Activated CD8-positive, alpha-beta T cell treated with anti-CD3 and anti-CD28 coated beads, Interleukin-2, amount 10 ng/mL, durations not matched to agents 7 days and 5 days (primary cell): ENCODE results near the gene TRIM37. TPM values are rescaled to one million over a fixed set of nuclear protein-coding genes. Genes with fewer than 3 reads are reported as not detected.
A peak's percentile ranks its signal among the peaks of the same experiment; 100 is the strongest.

Experiments used
- ATAC-seq: fragments of 150-1000 bp; cut with Tn5 transposase; one replicate; pipeline ENCODE4 v1.10.0; 2021; ENCODE audit warnings: moderate library complexity
- CTCF ChIA-PET: fragments of 350-600 bp; sonication (Branson Sonifier 250); formaldehyde crosslinking; loops from one replicate; lab custom pipeline; 2021; ENCODE audit warnings: antibody characterized with exemption; lab: Charles Lee
- POLR2A ChIA-PET: fragments of 350-600 bp; sonication (Branson Sonifier 250); formaldehyde crosslinking; loops from one replicate; lab custom pipeline; 2021; ENCODE audit warnings: antibody characterized with exemption; lab: Charles Lee
- DNase-seq: peaks from one replicate; pipeline ENCODE4 v3.0.0-alpha.2; 2020
- H3K27ac Mint-ChIP-seq: one replicate; pipeline ENCODE4 v1.8.0; 2021; ENCODE audit warnings: mild to moderate bottlenecking, mixed read lengths
- H3K27me3 Mint-ChIP-seq: one replicate; pipeline ENCODE4 v1.8.0; 2021; ENCODE audit warnings: low read depth, mixed read lengths
- H3K36me3 Mint-ChIP-seq: one replicate; pipeline ENCODE4 v1.8.0; 2021; ENCODE audit warnings: low read depth, mixed read lengths
- H3K4me1 Mint-ChIP-seq: one replicate; pipeline ENCODE4 v1.8.0; 2021; ENCODE audit warnings: low read depth, mixed read lengths
- H3K4me3 Mint-ChIP-seq: one replicate; pipeline ENCODE4 v1.8.0; 2021; ENCODE audit warnings: mild to moderate bottlenecking, mixed read lengths
- H3K9me3 Mint-ChIP-seq: one replicate; pipeline ENCODE4 v1.8.0; 2022; ENCODE audit warnings: mixed read lengths; ENCODE audit not compliant: insufficient read depth
- total RNA-seq, 2 experiments: library from RNA; stranded (reverse); gene quantifications; one replicate each; pipeline ENCODE4 v1.2.3, GENCODE V29; 2021

Gene TRIM37
- total RNA-seq, 2 experiments from 2014 or later = 25.4 to 28.8 TPM

- no peaks in the 10 kb centered on the region for H3K9me3 Mint-ChIP-seq
- no peaks in the 10 kb centered on the region for H3K27me3 Mint-ChIP-seq
- no peak overlapping the region for H3K4me3 Mint-ChIP-seq
- H3K36me3 Mint-ChIP-seq = peaks cover 32% of the 10 kb centered on the region
- DNase-seq (no peak), ATAC-seq (no peak)
- H3K4me1 Mint-ChIP-seq = peaks cover 28% of the 10 kb centered on the region
- CTCF ChIA-PET = interaction anchor here (1.0 to 5.5 kb wide), 5 partner anchors 9 to 484 kb away, joined by 3 to 36 read pairs (median 20); no protein-coding TSS in a partner anchor
- H3K27ac Mint-ChIP-seq = no peak overlapping the region
- POLR2A ChIA-PET = interaction anchor here (1.3 kb wide), 1 partner anchor 371 kb away, joined by 5 read pairs; no protein-coding TSS in a partner anchor
Measured at GRCh38 chr17:59002848-59003247, 103.8 kb downstream of the TRIM37 start.

GRCh38 chr17:59002126-59002525 is 104.6 kb downstream of the TRIM37 start:
- Mint-ChIP-seq H3K4me3 (peak overlapping the region; percentile 3), H3K36me3 (peaks cover 34% of the 10 kb centered on the region), H3K27ac (peak overlapping the region; percentile 98), H3K4me1 (peaks cover 28% of the 10 kb centered on the region), H3K27me3 (no peaks in the 10 kb centered on the region), H3K9me3 (no peaks in the 10 kb centered on the region)
- ATAC-seq (no peak), DNase-seq (no peak)
- CTCF ChIA-PET = interaction anchor here (2.1 to 5.5 kb wide), 4 partner anchors 292 to 483 kb away, joined by 7 to 36 read pairs (median 26); no protein-coding TSS in a partner anchor
- POLR2A ChIA-PET = interaction anchor here (0.9 to 1.3 kb wide), 2 partner anchors 344 to 370 kb away, joined by 3 to 5 read pairs; no protein-coding TSS in a partner anchor

DNA sequence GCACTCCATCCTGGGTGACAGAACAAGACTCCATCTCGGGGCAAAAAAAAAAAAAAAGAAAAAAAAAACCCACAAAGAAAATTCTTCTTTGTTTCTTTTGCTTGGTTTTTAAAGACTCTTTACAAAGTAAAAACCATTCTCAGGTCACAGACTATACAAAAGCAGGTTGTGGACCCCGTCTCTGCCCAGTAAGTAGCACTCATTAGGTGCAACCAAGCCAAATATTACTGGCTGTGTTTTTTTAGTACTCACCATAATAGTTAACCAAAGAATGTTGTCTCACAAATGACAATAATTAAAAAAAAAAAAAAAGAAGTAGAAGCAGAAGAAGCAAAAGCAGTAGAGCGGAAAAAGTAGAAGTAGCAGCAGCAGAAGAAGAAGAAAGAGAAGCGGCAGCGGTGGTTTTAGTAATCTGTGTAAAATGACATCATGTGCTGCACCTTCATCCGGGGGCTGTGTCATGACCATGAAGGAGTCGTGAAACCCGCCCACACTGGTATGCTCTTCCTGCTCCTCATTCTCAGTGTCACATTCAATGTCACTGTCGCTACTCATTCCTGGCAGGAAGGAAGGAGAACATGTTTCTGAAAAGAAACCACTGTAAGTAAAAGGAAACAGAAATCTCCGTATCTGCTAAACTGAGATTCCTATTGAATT is 105.4 kb downstream of the TRIM37 start:
- H3K27me3 Mint-ChIP-seq = no peaks in the 10 kb centered on the region
- H3K36me3 Mint-ChIP-seq = peaks cover 37% of the 10 kb centered on the region
- peak overlapping the region; percentile 98 for H3K27ac Mint-ChIP-seq
- ATAC-seq = peak; percentile 99
- H3K4me3 Mint-ChIP-seq = peak overlapping the region; percentile 81
- CTCF ChIA-PET = interaction anchor here (2.3 to 5.5 kb wide), 3 partner anchors 291 to 482 kb away, joined by 5 to 36 read pairs (median 20); no protein-coding TSS in a partner anchor
- POLR2A ChIA-PET = no interaction called here
- H3K4me1 Mint-ChIP-seq = peaks cover 28% of the 10 kb centered on the region
- peak; percentile 90 for DNase-seq
- no peaks in the 10 kb centered on the region for H3K9me3 Mint-ChIP-seq

GRCh38 chr17:59000022-59000421 is 106.7 kb downstream of the TRIM37 start:
- ATAC-seq (no peak), DNase-seq (no peak)
- ChIA-PET CTCF (interaction anchor here (2.3 kb wide), 1 partner anchor 481 kb away, joined by 5 read pairs; no protein-coding TSS in a partner anchor), POLR2A (no interaction called here)
- Mint-ChIP-seq H3K27ac (peak overlapping the region; percentile 25), H3K4me1 (peaks cover 28% of the 10 kb centered on the region), H3K27me3 (no peaks in the 10 kb centered on the region), H3K36me3 (peaks cover 37% of the 10 kb centered on the region), H3K9me3 (no peaks in the 10 kb centered on the region), H3K4me3 (no peak overlapping the region)

- Mint-ChIP-seq H3K36me3 (peaks cover 34% of the 10 kb centered on the region), H3K4me1 (peaks cover 25% of the 10 kb centered on the region), H3K4me3 (no peak overlapping the region), H3K27me3 (no peaks in the 10 kb centered on the region), H3K27ac (no peak overlapping the region), H3K9me3 (no peaks in the 10 kb centered on the region)
- ATAC-seq = no peak
- CTCF ChIA-PET = interaction anchor here (2.3 kb wide), 1 partner anchor 481 kb away, joined by 5 read pairs; no protein-coding TSS in a partner anchor
- no peak for DNase-seq
- POLR2A ChIA-PET = no interaction called here
Measured at GRCh38 chr17:58999500-58999899, 107.2 kb downstream of the TRIM37 start.

- H3K4me3 Mint-ChIP-seq = no peak overlapping the region
- no peak overlapping the region for H3K27ac Mint-ChIP-seq
- CTCF ChIA-PET = interaction anchor here (2.3 kb wide), 1 partner anchor 480 kb away, joined by 5 read pairs; no protein-coding TSS in a partner anchor
- ATAC-seq = no peak
- no peaks in the 10 kb centered on the region for H3K27me3 Mint-ChIP-seq
- POLR2A ChIA-PET = no interaction called here
- peaks cover 34% of the 10 kb centered on the region for H3K36me3 Mint-ChIP-seq
- H3K9me3 Mint-ChIP-seq = no peaks in the 10 kb centered on the region
- no peak for DNase-seq
- peaks cover 23% of the 10 kb centered on the region for H3K4me1 Mint-ChIP-seq
Measured at GRCh38 chr17:58998871-58999270, 107.8 kb downstream of the TRIM37 start.

- ChIA-PET CTCF (no interaction called here), POLR2A (no interaction called here)
- Mint-ChIP-seq H3K27ac (no peak overlapping the region), H3K4me3 (no peak overlapping the region), H3K4me1 (peaks cover 18% of the 10 kb centered on the region), H3K36me3 (peaks cover 37% of the 10 kb centered on the region), H3K9me3 (no peaks in the 10 kb centered on the region), H3K27me3 (no peaks in the 10 kb centered on the region)
- DNase-seq = no peak
- no peak for ATAC-seq
Measured at GRCh38 chr17:58997756-58998553, 108.7 kb downstream of the TRIM37 start.

DNA sequence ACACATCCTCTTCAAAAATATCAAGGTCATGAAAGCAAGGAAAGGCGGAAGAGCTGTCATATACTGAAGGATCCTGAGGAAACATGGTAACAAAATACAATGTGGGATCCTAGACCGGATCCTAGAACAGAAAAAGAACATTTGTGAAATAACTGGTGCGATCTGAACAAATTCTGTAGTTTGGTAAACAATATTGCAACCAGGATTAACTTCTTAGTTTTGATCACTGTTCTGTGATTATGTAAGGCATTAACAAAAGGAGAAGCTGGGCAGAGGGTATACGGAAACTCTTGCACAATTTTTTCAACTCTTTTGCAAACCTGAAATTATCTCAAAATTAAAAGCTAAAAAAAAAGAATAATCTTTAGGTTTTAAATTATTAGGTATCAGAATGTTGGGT is 109.7 kb downstream of the TRIM37 start:
- H3K27me3 Mint-ChIP-seq = no peaks in the 10 kb centered on the region
- ATAC-seq (no peak), DNase-seq (no peak)
- POLR2A ChIA-PET = no interaction called here
- H3K4me1 Mint-ChIP-seq = peaks cover 14% of the 10 kb centered on the region
- peaks cover 38% of the 10 kb centered on the region for H3K36me3 Mint-ChIP-seq
- H3K27ac Mint-ChIP-seq = no peak overlapping the region
- H3K9me3 Mint-ChIP-seq = no peaks in the 10 kb centered on the region
- CTCF ChIA-PET = no interaction called here
- no peak overlapping the region for H3K4me3 Mint-ChIP-seq

- Mint-ChIP-seq H3K27me3 (no peaks in the 10 kb centered on the region), H3K4me3 (no peak overlapping the region), H3K27ac (no peak overlapping the region), H3K9me3 (no peaks in the 10 kb centered on the region), H3K36me3 (peaks cover 30% of the 10 kb centered on the region), H3K4me1 (peaks cover 2% of the 10 kb centered on the region)
- CTCF ChIA-PET = no interaction called here
- DNase-seq (no peak), ATAC-seq (no peak)
- POLR2A ChIA-PET = no interaction called here
Measured at GRCh38 chr17:58995247-58995940, 111.3 kb downstream of the TRIM37 start.

DNA sequence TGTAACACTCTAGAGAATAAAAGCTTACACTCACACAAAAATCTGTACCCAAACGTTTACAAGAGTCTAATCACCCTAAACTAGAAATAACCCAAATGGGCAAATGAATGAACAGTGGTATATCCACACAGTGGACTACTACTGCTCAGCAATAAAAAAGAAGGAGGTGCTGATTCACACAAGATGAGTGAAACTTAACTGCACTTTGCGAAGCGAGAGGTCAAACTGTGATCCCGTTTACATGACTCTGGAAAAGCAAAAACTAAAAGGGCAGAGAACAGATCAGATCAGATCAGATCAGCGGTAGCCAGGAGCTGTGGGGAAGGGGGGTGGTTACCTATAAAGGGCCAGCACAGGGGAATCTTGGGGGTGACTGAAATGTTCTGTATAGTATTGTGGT is 113.4 kb downstream of the TRIM37 start:
- Mint-ChIP-seq H3K4me1 (no peaks in the 10 kb centered on the region), H3K27ac (no peak overlapping the region), H3K4me3 (no peak overlapping the region), H3K36me3 (peaks cover 19% of the 10 kb centered on the region), H3K27me3 (no peaks in the 10 kb centered on the region), H3K9me3 (no peaks in the 10 kb centered on the region)
- ChIA-PET CTCF (interaction anchor here (1.0 to 1.2 kb wide), 2 partner anchors 10 to 416 kb away, joined by 3 read pairs; no protein-coding TSS in a partner anchor), POLR2A (no interaction called here)
- ATAC-seq (no peak), DNase-seq (no peak)

DNA sequence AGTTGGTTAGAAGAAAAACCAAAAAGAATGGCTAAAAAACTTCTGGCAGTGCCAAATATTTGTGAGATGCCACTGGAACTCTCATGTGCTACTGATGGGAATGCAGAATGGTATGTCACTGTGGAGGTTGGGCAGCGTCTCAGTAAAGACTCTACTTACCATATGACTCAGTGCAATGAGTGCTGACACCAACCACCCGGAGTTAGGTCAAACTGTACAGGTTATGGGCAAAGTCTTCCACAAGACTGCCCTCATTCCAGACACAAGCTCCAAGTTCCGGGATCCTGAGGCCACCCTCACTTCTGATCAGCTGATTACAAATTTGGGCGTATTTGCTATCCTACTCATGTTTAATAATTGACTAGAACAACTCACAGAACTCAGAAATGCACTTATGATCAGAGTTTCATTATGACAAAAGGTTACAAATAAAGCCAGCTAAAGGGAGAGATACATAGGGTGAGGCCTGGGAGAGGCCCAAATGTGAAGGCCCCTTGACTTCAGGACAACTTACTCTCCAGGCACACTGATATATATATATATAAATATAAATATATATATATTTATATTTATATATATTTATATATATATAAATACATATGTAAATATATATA is 114.9 kb downstream of the TRIM37 start:
- ATAC-seq = no peak
- POLR2A ChIA-PET = no interaction called here

More for the DNA sequence above, 114.9 kb downstream of the TRIM37 start:
- no peaks in the 10 kb centered on the region for H3K4me1 Mint-ChIP-seq
- no peak for DNase-seq
- H3K4me3 Mint-ChIP-seq = no peak overlapping the region
- H3K27me3 Mint-ChIP-seq = no peaks in the 10 kb centered on the region
- H3K27ac Mint-ChIP-seq = no peak overlapping the region
- peaks cover 12% of the 10 kb centered on the region for H3K36me3 Mint-ChIP-seq
- CTCF ChIA-PET = interaction anchor here (1.3 kb wide), 1 partner anchor 14 kb away, joined by 4 read pairs; no protein-coding TSS in a partner anchor
- no peaks in the 10 kb centered on the region for H3K9me3 Mint-ChIP-seq
